ENCODE data around the gene PRCP.
A peak's percentile ranks its signal among the peaks of the same experiment; 100 is the strongest.

PRCP gene

DNA sequence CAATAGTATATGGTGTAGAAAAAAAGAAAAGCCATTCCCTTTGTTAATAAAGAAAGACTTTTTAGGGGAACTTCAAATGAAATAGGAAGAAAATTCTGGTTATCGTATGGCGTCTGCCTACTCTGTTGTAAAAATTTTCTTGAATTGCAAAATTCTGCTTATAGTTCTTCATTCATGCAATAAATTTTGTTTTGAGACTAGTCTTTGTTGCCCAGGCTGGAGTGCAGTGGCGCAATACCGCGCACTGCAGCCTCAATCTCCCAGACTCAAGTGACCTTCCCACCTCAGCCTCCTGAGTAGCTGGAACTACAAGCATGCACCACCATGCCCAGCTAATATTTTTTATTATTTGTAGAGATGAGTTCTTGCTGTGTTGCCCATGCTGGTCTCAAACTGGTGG is 7.1 kb upstream of the PRCP start:
- no peak for DNase-seq (ENCODE audit: low read depth in 4 of 4, low spot score in 1 of 4)

DNA sequence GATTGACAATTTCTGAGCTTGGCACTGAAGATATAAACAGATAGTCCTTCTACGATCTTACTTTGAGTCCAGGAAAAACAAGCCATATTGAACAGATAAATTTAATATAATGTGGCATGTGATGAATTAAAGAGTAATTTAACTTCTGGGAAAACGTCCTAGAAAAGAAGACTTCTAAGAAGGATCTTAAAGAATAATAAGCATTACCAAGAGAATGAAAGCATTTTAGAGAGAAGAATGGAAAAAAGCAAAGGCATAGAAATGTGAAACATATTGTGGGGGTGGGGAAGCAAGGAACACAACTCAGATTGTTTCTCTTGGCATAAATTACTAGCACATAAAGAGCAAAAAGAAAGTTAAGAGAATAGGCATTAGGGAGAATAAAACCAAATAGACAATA is 6.7 kb upstream of the PRCP start:
- no peak for DNase-seq (ENCODE audit: low read depth in 4 of 4, low spot score in 1 of 4)

DNA sequence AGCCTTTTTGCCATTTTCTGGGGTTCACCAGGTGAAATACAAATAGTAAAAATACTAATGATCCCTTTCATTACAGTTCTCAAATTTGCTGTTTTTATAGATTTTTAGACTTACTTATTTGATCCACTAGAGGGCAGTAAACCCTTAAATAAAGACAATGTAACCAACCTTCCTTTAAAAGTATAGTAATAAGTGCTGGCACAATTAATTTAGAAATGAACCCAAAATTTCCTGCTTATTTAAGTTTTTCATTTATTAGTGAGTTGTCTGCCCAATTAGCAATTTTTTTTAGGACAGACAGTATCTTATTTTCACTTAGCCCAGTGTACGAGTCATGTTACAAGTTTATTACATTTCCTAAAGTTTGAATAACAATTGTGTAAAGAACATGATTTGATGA is 6.0 kb upstream of the PRCP start:
- no peak for DNase-seq (ENCODE audit: low read depth in 4 of 4, low spot score in 1 of 4)

DNA sequence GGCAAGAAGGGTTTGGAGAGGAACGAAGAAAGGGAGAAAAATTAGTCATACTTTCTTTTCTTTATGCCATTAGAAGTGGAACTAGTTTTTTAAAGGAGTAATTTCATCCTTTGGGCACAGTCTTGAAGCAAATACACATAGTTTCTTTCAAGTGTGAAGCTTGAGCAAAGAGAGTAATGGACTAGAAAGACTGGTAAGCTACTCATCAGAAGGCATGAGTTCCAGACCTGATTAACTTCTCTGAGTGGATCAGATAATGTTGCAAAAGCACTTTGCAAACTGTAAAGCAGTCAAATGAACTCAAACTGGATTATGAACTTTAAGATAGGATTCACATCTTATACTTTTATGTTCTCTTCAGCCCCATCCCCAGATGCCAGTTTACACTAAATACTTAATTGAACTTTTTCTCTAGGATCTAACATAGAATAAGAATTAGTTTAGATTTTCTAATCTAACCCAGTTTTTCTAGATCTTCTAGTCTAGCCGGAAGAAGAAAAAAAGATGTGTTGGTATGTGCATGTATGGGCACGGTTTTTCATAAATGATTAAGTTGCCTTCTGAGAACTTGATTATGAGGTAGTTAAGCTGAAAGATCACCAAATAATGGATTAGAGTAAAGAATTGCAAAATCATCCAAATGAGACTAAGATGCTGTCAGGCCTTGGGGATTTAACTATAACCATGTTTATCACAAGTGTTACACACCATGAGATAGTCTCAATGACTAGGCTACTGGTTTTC is 3.8 kb upstream of the PRCP start:
- DNase-seq (ENCODE audit: low read depth in 4 of 4, low spot score in 1 of 4): no peak

DNA sequence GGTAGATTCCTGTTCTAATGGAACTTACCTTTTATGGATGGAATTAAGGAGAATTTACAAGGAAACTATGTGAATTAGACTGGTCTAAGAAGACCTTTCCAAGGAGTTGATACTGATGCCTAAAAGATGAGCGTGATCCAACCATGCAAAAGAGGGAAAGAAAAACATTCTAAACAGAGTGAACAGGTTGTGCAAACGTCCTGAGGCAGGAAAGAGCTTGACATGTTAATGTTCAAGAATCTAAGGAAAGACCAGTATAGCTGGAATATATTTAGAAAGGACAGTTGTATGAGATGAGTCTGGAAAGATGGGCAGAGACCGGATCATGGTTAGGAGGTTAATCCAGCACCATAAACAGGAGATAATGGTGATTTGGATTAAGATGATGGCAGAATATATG is 2.6 kb upstream of the PRCP start:
- no peak for DNase-seq (ENCODE audit: low read depth in 4 of 4, low spot score in 1 of 4)

DNA sequence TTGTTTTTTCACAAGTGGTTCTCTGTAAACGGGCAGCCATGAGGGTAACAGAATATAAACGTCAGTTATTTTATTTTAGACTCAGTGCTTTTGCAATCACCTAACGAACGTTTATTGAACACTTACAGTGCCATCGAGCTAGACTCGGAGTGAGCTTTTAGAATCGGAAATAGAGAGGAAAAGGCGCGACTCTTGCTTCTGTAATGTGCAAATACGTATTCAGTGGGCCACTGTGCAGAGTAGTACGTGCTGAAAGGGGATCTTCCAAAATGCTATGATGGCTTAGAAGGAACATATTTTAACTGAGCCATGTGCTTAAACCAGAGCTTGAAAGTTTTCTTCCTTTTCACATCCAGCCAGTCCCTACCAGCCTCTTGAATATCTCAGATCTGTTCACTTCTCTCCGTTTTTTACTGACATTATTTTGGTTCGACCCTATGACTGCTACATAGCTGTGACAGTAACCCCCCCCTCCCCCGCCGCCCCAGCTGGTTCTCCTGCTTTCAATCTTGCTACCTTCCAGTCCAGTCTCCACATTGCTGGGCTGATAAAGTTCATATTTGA is 1.8 kb upstream of the PRCP start:
- DNase-seq (ENCODE audit: low read depth in 4 of 4, low spot score in 1 of 4): no peak

DNA sequence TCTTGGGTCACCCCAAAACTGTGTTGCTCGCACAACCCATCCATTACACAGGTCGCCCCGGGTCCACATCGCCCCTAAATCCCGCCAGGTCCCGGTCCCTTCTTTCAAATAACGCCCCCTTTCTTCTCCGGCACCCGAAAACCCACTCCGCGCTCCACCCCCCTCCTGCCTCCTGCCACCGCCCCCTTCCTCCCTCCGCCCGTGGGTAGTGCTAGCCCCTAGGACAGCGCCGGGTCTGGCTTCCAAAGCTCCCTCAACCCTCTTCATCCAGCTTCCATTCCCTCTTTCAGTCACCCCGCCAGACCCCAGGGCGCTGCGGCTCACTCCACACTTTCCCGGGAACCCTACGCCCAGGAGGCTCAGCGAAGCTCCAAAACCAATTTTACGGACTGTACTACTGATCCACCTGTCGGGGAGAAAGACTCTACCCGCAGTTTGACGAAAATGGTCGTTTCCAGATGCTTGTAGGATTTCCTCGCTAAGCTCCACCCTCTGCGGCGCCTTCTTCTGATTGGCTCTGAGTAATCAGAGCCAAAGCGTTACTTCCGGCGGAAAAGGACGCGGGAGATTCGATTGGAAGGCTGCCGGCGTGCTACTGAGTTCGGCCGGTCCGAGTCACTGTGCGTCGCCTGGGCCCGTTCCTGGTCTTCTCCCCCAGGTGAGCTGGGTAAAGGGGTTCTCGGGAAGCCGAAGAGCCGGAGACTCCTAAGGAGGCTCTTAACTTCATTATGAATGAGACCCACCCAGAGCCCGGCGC is 1.1 kb upstream of the PRCP start, which contains the start of gene DDIAS:
TSS of gene DDIAS (plus strand) at position 572 of the 757 bp plus-strand sequence. CDS start 13,003 bp downstream, outside the sequence.
- peak; percentile 77 to 92 (median 87) for DNase-seq (ENCODE audit: low read depth in 4 of 4, low spot score in 1 of 4)

DNA sequence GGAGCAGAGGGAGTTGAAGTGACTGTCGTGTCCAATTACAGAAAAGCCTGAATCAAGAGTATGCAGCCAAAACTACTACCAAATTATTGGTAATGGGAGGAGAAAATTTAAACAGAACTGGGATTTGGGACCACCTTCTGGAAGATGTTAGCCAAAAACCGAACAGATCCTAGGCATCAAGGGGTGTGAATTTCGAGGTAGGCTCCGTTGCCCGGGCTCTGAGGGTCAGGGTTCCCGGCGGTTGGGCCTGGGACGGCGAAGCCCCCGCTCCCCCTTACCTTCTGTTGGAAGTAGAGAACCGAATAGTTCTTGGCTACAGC is 313 bp downstream of the PRCP start:
- no peak for DNase-seq (ENCODE audit: low read depth in 4 of 4, low spot score in 1 of 4)

DNA sequence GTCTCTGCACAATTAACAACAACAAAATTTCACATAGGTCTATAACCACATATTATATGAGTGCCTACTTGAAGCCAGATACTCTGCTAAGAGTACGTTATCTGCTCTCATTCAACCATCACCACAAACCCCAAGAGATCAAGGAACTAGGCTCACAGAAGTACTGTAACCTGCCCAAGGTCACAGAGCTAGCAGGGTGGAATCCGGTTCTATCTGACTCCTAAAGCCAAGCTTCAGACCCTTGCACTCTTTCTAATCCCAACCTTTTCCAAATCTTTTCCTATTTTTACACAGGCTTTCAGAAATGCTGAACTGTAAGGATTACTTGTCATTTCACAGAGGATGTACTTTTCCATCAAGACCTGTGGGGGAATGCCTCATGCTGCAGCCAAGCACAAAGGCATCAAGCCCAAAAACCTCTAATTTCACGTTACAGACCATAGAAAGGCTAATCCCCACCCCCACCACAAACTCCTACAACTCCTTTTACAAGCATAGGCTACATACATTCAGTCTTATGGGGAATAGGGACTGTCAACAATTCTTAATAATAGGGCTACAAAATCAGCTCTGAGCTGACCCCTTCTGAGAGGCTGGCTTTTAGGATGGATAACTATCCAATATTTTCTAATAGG is 927 bp downstream of the PRCP start:
- no peak for DNase-seq (ENCODE audit: low read depth in 4 of 4, low spot score in 1 of 4)

DNA sequence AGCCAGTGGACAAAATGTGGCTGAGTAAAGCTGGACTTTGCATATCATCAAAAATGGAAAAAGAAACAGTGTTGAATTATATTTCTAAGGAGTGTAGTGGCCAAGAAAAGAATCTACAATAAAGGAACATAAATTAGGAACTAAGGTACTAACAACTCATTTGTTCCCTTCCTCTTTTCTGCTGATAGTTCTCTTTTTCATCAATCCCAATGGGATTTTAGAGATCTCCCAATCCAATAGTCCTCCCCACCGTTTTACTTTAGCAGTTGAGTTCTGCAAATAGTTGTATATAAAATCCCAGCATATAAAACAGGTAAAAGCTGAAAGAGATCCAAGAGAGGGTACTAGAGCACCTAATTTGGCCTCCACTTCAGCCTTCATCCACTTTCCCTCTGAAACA is 2.0 kb downstream of the PRCP start:
- no peak for DNase-seq (ENCODE audit: low read depth in 4 of 4, low spot score in 1 of 4)

DNA sequence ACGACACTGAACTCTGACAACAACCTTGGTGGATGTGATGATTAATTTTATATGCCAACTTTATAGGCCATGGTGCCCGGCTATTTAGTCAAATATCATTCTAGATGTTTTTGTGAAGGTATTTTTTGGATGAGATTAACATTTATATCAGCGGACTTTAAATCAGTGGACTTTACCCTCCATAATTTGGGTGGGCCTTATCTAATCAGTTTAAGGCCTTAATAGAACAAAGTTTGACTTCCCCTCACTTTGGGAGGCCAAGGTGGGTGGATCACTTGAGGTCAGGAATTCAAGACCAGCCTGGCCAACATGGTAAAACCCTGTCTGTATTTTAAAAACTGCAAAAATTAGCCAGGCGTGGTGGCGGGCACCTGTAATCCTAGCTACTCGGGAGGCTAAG is 4.0 kb downstream of the PRCP start:
- DNase-seq (ENCODE audit: low read depth in 4 of 4, low spot score in 1 of 4): no peak

DNA sequence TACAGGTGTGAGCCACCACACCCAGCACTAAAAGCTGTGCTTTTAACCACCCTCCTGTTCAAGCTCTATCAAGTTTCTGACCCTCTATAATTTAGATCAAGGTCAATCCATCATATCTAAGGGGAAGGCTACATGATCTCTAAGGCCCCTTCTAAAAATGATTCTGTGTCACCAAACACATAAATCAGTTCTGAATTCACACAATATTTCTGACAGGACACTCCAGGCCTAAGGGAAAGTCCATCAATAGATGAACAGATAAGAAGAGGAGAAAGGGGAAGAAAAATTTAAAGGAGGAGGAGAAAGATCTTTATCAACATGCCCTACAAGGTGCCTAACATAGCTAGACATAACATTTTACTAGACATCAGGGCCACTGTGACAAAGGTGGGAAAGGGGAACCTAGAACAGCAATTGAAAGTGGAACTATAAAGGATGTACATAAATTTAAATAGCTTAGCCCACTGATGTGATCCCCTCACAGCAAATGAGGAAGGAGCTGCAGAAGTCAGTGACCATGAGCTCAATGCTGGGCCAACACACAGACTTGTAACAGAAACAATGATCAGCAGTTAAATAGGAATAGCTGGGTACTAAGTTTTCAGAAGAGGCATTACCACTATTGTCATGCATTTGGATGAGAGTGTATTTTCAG is 4.7 kb downstream of the PRCP start:
- no peak for DNase-seq (ENCODE audit: low read depth in 4 of 4, low spot score in 1 of 4)

DNA sequence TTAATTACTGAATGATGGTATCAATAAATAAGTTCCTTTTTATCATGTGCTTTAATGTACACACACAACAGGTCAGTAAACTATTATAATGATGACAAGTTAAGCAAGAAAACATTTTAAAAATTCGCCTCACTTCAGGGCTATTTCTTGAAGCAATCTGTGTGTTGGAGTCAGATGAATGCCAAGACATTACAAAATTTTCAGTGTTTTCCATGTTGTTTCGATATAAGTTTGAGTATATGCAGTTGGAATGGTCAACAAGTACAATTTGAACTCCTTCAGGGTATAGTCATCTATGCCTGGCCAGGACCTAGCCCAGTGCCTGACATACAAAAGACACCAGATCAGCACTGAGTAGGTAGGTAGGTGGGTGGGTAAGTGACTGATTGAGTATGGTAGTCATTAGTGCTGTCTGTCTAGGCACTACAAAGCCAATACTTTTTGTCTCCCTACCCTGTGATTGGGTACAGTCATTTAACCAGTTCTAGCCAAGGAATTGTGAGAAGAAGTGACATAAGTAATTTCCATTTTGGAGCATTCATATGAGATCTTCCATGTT is 7.5 kb downstream of the PRCP start:
- DNase-seq (ENCODE audit: low read depth in 4 of 4, low spot score in 1 of 4): no peak

DNA sequence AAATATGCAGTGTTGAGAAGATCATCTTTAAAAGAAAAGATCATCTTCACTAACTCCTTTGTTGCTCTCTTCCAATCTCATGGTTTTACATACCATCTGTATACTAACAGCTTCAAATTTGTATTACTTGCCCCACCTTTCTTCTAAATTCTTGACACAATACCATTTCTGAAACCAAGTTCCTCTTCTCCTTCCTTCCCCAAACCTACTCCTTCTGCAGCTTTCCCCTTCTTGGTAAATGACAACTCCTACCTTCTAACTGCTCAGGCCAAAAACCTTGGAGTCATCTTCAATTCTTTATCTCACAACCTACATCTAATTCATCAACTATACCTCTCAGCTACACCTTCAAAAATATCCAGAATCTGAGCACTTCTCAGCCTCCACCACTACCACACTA is 9.3 kb downstream of the PRCP start:
- no peak for DNase-seq (ENCODE audit: low read depth in 4 of 4, low spot score in 1 of 4)

DNA sequence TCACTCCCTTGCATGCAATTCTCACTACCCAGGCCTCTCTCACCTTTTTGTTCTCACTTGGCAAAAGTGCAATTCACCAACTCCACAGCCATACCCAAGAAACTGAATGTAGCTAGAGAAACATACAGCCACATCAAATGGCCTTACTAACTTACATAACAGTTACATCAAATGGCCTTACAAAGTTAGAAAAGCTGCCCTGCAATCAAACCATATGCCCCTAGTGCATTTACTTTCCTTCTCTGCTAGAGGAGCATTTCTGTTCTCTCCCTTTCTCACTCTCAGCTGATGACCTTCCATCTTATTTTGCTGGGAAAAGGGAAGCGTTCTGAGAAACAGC is 10.3 kb downstream of the PRCP start:
- DNase-seq (ENCODE audit: low read depth in 4 of 4, low spot score in 1 of 4): no peak

DNA sequence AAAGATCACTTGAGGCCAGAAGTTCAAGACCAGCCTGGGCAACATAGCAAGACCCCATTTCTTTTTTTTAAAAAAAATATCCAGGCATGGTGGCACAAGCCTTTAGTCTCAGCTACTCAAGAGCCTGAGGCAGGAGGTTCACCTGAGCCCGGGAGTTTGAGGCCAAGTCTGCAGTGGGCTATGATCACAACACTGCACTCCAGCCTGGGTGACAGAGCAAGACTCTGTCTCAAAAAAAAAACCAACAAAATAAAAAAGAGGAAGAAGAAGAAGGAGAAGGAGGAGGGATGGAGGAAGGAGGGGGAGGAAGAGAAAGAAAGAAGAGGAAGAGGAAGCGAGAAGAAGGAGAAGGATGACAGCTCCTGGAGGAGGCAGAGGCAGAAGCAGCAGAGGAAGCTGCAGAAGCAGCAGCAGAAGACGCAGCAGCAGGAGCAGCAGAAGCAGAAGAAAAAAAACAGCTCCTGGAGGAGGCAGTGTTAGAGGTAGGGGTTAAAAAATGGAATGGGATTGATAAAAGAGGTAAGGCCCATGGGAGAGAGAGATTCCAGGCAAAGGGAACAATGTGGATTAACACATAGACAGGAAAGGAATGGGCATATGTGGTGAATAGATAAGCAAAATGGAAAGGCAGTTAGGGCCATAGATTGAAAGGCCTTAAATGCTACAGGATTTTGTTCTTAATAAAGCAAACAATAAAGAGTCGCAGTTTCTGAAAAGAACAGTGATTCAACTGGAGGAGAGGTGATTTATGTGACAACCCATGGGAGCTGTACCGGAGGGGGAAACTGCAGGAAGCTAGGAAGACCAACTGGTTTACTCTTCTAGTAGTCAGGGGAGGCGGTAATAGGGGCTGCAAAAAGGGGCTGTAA is 10.9 kb downstream of the PRCP start:
- DNase-seq (ENCODE audit: low read depth in 4 of 4, low spot score in 1 of 4): no peak

DNA sequence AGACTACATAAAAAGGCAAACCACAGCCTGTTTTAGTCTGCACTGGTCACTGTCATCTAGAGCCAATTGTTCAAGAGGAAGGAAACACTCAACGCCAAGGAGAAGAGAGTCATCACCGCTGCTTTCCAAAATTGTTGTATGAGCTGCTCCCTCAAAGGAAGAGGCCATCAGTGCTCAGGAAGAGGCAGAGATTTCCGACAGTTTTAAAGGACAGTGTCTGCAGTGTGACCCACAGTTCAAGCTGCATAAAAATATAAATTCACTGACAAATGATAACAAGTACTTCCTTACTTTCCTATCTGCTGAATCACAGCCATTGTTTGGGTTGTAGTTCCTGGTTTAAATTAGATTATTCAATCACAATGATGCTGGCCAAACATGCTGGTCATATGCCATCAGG is 16.4 kb downstream of the PRCP start:
- DNase-seq (ENCODE audit: low read depth in 4 of 4, low spot score in 1 of 4): no peak

DNA sequence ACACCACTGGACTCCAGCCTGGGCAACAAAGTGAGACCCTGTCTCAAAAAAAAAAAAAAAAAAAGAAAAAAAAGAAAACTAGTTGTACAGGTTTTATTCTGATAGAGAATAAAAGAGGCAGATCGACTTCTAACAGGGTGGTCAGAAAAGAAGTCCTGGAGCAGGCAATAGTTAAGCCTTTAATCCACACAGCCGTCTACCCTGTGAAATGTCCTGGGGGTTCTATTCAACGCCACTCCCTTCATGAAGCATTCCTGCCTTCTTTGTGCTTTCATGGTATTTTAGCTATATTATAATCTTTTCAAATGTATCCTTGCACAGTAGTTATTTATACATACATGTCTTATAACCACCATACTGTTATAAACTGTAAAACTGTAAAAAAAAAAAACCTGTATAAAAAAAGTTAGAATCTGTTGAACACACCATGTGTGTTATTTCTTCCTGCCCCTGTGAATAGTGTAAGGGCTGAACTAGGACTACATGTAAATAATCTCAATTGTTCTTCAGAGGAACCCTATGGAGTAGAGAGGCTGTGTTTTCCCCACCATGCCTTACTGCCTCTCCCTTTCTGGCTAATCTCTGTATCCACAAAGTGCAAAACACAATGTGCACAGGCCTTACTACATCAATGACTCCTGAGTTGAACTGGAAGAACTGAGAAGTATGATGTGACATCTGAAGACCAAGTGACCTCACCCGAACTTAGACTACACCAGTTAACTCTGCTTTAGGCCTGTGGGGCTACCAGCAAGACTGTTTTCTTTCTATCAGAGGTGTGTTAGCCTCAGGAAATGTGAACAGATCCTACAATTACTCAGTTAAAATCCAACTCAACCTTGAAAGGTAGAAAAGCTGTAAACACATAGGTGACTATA is 25.3 kb downstream of the PRCP start:
- DNase-seq (ENCODE audit: low read depth in 4 of 4, low spot score in 1 of 4): no peak

DNA sequence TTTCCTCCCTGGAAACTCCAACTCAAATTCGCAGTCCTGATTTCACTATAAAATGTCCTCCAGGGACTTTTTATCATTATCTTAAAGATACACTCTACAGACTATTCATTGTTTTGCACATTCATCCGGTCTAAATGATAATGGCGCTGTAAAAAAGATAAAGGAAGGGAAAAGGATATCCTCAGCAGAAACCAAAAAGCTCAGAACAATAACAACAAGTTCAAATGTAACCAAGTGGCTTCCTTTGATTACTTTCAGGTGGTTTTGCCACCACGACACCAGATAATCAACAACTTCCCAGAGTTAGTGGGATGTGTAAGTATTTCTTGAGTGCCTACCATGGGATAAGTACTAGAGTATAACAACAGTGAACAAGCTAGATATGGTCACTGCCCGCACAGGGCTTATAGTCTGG is 26.3 kb downstream of the PRCP start:
- no peak for DNase-seq (ENCODE audit: low read depth in 4 of 4, low spot score in 1 of 4)

Measured in stimulated activated CD4-positive, alpha-beta T cell treated with anti-CD3 and anti-CD28 coated beads, Interleukin-1b, Interleukin-23, amount 100 ng/mL, for 24 hours (primary cell).